UCSD-AML1 (cell line): ENCODE data around the gene ERCC2.
"Not testable (repeated sequence)": the region's sequence is repeated elsewhere in the genome, so short reads cannot be mapped to it uniquely, and the experiment has no call there.

Source experiments
- DNase-seq: peaks from one replicate; lab custom pipeline; 2025; ENCODE audit not compliant: unreplicated experiment; lab: John Stamatoyannopoulos, UW

ERCC2 gene

GRCh38 chr19:45340232-45340898 lies 30.0 kb downstream of the ERCC2 start, which contains the start of gene KLC3:
KLC3 (plus strand) TSS chr19:45340750; CDS start chr19:45345542, 4,792 bp downstream.
- no peak for DNase-seq

GRCh38 chr19:45339629-45340028 lies 30.7 kb downstream of the ERCC2 start:
- no peak for DNase-seq

- no peak for DNase-seq
These were observed 33.6 kb downstream of the ERCC2 start for GRCh38 chr19:45336696-45337251.

- not testable (repeated sequence) for DNase-seq
These were observed 35.5 kb downstream of the ERCC2 start for GRCh38 chr19:45334881-45335280.

- DNase-seq = no peak
These were observed 36.6 kb downstream of the ERCC2 start for GRCh38 chr19:45333609-45334303.

GRCh38 chr19:45331411-45331810 lies 39.0 kb downstream of the ERCC2 start:
- no peak for DNase-seq

GRCh38 chr19:45327404-45328143 lies 42.8 kb downstream of the ERCC2 start:
- DNase-seq = no peak

GRCh38 chr19:45324349-45324907 lies 45.9 kb downstream of the ERCC2 start:
- DNase-seq = no peak

GRCh38 chr19:45323671-45324081 lies 46.7 kb downstream of the ERCC2 start:
- DNase-seq = no peak

- no peak for DNase-seq
These were observed 47.6 kb downstream of the ERCC2 start, which contains the start of gene CKM for GRCh38 chr19:45322744-45323281. CKM (minus strand) TSS chr19:45322875; CDS start chr19:45319713, 3,162 bp downstream.

GRCh38 chr19:45322311-45322710 lies 48.1 kb downstream of the ERCC2 start:
- DNase-seq = no peak

GRCh38 chr19:45321848-45322247 lies 48.5 kb downstream of the ERCC2 start:
- no peak for DNase-seq

- no peak for DNase-seq
These were observed 49.2 kb downstream of the ERCC2 start for GRCh38 chr19:45320997-45321775.

GRCh38 chr19:45315304-45315703 lies 55.1 kb downstream of the ERCC2 start:
- no peak for DNase-seq

GRCh38 chr19:45314708-45315245 lies 55.6 kb downstream of the ERCC2 start:
- no peak for DNase-seq

- not testable (repeated sequence) for DNase-seq
These were observed 58.1 kb downstream of the ERCC2 start for GRCh38 chr19:45312285-45312684.

- DNase-seq = peak; percentile 79
These were observed 58.8 kb downstream of the ERCC2 start for GRCh38 chr19:45311621-45312020.

- not testable (repeated sequence) for DNase-seq
These were observed 61.1 kb downstream of the ERCC2 start for GRCh38 chr19:45309322-45309721.

GRCh38 chr19:45307361-45307760 lies 63.0 kb downstream of the ERCC2 start:
- DNase-seq = no peak
